SIG-M5 (cell line): ENCODE results near the gene MUS81.
A peak's percentile ranks its signal among the peaks of the same experiment; 100 is the strongest.
"Not testable (repeated sequence)": the region's sequence is repeated elsewhere in the genome, so short reads cannot be mapped to it uniquely, and the experiment has no call there.

Experiments used
- DNase-seq: peaks from one replicate; lab custom pipeline; 2025; lab: John Stamatoyannopoulos, UW

MUS81 gene, protein sequence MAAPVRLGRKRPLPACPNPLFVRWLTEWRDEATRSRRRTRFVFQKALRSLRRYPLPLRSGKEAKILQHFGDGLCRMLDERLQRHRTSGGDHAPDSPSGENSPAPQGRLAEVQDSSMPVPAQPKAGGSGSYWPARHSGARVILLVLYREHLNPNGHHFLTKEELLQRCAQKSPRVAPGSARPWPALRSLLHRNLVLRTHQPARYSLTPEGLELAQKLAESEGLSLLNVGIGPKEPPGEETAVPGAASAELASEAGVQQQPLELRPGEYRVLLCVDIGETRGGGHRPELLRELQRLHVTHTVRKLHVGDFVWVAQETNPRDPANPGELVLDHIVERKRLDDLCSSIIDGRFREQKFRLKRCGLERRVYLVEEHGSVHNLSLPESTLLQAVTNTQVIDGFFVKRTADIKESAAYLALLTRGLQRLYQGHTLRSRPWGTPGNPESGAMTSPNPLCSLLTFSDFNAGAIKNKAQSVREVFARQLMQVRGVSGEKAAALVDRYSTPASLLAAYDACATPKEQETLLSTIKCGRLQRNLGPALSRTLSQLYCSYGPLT

DNA sequence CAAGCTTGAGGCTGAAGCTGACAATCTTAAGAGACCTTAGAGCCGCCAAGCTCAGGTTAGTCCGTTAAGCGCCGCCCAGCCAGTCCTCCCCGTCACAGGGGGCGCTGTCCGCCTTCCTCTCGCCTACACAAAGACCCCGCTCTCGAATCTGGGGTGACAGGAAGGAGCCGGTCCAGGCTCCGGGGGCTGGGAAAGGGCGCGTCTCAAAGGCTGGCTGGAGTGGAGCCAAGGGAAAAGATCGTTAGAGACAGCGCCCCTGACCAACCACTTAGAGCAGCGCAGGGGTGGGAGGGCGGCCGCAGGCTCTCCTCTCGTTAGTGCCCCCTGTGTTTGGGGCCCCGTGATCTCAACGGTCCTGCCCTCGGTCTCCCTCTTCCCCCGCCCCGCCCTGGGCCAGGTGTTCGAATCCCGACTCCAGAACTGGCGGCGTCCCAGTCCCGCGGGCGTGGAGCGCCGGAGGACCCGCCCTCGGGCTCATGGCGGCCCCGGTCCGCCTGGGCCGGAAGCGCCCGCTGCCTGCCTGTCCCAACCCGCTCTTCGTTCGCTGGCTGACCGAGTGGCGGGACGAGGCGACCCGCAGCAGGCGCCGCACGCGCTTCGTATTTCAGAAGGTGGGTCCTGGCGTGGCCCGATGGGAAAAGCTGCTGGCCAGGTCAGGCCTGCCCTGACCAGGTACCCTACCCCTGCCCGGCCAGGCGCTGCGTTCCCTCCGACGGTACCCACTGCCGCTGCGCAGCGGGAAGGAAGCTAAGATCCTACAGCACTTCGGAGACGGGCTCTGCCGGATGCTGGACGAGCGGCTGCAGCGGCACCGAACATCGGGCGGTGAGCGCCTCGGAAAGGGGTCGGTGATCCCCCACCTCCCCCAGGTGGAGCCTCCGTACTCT is at the start of gene MUS81:
Gene MUS81, plus strand, starts transcription at position 156 of the 887 bp plus-strand sequence. Its CDS starts 321 bp downstream, at position 477.
- DNase-seq, result peak; percentile 73

DNA sequence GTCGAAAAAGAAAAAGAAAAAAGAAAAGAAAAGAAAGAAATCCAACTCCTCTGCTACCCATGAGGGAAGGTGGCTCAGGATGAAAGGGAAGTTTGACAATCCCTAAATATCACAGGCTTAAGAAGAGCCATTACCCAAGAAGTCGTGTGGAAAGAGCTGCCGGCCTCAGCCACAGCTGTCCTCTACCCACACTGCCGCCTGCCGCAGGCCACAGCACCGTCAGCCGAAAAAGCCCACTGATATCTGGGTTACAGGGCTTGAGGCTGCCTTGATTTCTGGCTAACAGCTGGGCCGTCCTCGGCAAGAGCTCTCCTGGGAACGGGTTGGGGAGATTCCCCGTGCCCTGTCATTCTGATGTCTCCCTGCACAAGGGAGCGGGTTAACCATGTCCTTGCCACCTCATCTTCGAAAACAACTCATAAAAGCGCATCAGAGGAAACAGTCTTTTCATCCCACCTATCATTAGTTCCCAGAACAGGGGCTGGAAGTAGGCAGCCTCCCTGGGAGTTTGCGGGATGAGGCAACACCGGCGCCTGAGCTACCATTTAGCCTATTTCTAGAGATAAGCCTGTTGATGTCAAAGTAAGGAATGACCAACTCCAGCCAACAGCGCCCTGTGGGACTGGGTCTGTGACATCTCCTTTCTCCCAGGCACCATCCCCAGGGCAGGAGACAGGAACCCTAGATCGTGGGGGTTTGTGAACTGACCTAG is 48.3 kb upstream of the MUS81 start:
- no peak for DNase-seq

DNA sequence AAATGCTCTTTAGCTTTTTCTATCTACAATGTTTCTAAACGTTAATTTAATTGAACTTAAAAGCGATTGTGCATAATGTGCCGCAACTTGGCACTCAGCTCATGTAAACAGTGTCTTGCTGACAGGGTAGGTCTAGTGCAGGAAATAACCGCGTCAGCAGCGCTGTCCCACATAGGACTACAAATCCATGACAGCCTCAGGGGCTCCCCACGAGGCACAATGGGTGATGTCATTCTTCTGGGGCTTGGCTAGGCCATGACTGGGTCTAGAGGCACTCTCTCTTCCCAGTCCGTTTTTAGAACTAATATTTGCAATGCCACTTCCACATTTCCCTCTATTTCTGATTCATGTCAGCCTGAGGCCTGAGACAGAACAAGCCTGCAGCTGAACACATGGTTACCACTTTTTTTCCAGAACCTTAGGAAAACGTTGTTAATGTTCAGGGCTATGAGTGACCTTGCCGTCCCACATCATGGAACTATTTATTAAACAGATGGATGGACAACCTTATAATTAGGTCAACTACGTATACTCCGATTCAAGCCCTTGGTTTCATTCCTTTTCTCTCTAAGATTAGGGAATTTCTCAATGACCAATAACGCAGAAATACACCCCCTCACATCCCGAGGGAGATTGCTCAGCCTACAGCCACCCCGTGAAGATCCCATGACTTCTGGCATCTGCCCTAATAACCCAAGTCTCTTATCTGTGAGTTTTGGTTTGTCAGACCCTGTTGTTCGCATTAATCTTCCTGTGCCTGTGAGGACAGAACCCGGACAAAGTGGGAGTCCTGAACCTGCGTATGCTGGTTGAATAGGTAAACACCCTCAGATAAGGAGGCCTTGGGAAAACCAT is 45.9 kb upstream of the MUS81 start:
- no peak for DNase-seq

DNA sequence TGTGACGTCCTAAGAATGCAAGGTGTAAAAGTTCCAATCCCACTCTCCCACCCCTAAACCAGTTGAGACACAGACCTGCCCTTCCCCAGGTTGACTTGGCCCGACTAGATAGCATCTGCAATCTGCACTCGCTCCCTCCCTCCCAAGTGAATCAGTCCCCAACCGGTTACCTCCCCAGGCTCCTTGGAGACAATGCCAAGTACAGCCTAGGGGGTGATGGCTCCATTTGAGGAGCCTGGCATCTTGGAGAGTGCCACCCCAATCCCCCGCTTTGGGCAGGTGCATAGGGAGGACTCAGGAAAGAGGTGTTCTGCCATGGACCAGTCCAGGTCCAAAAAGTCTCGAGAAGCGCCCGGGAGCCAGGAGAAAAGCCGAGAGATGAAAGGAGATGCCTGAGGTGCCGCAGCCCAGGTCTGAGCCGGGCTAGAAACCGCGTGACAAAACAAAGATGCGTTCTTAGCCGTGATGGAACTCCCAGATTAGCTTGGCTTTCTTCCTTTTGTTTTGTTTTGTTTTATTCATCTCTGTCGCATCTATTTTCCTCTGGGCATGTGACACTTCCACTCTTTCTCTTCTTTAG is 45.2 kb upstream of the MUS81 start:
- no peak for DNase-seq

DNA sequence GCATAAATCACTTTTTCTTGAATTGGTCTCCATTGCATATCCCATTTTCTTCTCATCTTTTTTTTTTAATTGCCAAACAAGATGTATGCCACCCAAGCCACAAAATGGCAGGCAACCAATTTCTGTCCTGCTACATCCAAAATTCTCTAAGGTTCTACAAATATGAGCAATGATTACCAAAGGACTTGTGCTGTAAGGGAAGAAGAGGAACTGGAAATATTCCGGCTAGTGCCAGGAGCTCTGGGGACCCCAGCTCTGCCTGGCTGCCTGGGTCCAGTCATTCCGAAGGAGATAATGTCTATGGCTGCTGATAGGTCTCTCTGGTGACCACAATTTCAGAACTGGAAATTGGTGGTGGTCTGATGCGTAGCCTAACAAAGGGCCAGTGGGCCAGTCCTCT is 43.5 kb upstream of the MUS81 start:
- DNase-seq, result no peak

DNA sequence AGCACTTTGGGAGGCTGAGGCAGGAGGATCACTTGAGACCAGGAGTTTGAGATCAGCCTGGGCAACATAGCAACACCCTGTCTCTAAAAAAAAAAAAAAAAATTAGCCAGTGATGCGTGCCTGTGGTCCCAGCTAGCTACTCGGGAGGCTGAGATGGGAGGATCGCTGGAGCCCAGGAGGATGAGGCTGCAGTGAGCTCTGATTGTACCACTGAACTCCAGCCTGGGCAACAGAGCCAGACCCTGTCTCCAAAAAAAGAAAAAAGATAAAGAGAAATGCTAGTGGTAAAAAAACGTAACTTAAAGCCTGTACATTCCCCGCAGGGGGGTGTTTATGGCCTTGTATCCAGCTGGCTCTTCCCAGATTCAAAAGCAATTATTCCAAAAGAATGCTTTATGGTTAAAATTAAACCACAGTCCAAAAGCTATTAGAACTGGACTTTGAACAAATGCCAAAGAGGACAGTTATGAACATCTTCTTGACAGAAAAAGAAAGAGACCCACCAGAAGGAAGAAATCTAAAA is 42.9 kb upstream of the MUS81 start:
- no peak for DNase-seq

DNA sequence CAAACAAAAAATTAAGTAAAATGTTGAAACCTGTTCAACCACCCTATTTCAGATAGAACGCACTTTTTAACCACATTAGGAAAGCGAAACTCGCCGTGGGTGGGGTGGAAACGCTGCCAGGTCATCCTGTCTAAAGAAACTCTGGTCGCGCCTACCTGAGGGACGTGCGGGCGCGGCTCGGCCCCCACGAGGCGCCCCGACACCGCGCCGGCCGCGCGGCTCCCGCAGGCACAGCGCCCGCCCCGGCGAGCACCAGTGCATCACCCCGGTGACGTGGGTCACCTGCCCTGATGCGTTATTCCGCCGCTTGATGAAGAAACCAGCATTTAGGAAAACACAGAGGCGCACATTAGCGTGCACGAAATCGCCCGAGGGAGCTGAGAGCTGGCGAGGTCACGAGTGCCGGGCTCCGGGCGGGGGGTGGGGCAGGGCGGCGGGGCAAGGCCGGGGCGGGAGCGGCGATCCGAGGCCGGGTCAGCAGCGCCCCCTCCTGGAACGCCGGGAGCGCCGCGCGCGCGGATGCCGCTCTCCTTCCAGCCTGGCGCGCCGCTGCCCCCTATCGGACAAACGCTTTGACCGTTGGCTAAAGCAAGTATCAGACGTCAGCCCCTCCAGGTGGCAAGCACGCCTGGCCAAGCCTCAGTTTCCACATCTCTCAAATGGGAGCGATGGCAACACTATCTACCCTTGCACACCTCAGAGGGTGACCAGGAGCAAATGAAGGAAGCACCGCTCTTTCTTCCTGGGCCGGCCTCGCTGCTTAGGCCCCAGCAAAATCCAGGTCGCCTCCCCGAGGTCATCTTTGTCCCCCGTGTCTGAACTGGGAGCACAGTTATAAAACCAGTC is 42.2 kb upstream of the MUS81 start:
- DNase-seq, result no peak

DNA sequence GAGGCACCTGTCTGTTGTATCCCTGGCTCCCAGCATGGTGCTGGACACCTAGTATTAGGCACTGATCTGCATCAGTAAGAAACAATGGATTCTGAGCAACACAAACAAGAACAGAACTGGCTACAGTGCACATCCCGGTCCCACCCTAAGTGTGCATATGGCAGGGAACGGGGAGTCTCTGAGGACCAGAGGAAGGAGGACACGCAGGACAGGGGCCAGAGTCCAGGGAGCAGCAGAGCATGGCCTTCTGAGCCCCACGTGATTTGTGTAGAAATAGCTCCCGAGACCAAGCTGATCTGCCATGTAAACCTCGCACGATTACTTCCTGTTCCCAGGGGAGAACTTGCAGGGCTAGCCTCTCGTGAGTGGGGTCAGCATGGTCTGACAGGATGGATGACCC is 39.1 kb upstream of the MUS81 start:
- DNase-seq, result no peak

DNA sequence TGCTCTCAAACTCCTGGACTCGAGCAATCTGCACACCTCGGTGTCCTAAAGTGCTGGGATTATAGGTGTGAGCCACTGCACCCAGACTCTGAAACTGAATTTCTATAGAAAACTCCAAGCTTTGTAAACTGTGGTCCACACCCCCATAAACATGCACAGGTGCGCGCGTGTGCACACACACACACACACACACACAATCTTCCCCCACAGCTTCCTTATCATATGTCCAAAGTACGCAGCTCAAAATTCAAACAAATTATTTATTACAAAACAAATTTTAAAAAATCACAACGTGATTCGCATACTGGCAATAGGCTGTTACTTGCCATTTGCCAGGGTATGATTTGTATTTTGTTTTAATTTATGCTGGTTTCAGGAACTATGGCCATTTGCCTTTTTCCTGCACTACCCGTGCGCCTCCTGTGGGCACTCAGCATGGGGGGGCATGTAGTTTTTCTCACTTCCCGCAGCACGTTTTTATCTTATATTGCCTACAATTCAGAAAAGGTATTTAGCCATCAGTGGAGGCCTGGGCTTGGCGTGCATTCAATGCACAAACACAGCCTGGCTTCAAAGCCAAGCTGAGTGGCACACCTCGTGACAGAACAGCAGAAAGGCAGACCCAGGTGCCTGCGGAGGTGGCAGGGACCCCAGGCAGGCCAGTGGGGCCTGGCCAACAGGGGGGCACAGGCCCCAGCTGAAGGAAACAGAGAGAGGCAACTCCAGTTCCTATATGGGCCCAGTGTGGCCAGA is 37.3 kb upstream of the MUS81 start:
- DNase-seq, result no peak

DNA sequence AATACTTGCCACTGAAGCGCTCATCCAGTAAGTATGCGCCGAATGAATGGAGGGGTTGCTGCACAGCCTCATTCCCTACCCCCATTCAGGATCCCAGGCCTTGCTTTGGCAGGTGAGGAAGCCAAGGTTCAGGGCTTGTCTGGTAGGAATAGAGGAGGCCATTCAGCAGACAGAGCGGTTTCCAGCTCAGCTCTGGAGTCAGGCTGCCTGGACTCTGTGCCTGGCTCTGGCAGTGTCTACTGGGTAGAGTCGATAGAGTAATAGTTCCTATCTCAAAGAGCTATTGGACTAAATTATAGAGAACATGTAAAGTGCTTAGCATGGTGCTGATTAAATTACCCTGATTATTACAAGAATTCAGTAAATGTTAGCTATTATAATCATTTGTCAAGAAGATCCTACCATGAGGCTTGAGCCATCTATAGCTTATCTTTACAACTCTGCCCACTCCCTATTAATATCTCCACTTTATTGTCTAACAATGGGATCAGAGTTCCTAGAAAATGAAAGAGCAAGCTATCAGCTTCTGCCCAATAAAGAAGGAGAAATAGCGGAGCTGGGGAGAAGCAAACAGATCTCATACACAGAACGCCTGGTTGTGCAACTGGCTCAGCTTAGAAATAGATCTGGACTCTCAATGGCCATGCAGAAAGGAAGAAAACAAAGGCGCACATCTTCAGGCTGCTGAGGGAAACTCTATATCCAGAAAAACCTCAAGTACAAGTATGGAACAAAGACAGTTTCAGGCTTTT is 33.1 kb upstream of the MUS81 start:
- no peak for DNase-seq

DNA sequence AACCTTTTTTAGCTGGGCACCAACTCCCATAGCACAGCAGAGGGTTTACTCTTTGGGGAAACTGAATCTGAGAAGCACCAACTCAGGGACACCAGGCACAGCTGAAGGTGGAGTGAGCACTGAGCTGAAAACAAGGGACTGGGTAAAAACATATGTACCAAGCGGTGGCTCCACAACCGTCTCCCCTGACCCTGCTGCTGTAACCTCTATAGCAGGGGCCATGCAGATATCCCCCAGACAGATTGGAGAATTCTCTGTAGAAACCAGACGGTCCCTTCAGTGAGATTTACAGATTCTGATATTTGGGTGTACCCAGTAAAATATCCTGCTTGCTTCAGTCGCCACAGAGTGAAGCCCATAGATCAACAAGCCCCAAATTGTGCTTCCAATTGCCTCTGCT is 30.8 kb upstream of the MUS81 start:
- no peak for DNase-seq

DNA sequence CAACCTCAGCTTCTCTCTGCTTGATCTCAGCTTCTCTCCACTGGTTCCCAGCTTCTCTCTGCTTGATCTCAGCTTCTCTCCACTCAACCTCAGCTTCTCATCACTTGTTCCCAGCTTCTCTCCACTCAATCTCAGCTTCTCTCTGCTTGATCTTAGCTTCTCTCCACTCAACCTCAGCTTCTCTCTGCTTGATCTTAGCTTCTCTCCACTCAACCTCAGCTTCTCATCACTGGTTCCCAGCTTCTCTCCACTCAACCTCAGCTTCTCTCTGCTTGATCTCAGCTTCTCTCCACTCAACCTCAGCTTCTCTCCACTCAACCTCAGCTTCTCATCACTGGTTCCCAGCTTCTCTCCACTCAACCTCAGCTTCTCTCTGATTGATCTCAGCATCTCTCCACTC is 28.0 kb upstream of the MUS81 start:
- not testable (repeated sequence) for DNase-seq

DNA sequence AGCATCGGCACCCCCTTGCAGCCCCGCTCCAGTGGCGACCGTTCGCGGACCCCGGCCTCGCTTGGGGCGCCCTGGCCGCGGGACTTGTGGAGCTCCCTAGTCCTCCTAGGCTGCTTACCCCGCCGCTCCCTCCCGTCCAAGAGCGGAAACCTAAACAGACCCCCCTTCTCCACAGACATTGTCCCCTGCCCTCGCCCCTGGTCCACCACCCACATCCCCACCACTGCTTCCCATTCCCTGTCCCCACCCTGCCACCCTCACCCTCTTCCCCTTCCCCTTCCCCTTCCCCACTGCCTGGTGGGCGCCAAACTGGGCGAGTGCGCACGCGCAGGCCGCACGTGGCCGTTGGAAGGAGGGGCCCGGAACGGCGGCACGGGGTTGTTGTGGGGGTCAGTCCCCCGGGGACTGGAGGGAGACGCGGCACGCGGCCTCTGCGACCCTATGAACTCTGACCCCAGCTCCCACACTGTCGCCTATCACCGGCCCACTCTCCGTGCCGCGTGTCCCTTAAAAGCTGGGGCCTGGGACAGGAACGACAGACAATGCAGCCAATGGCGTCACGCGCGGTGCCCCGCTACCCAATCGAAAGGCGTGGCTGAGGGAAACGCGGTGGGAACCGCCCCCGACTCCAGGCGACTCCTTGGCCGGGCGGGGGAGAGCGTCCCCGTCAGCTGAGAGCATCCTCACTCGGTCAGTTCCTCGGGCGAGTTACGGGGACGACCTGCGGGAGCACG is 26.8 kb upstream of the MUS81 start, which contains the start of gene SNX32:
Gene SNX32, plus strand, starts transcription at position 667 of the 734 bp plus-strand sequence. CDS start 103 bp downstream, outside the sequence.
- DNase-seq, result no peak

DNA sequence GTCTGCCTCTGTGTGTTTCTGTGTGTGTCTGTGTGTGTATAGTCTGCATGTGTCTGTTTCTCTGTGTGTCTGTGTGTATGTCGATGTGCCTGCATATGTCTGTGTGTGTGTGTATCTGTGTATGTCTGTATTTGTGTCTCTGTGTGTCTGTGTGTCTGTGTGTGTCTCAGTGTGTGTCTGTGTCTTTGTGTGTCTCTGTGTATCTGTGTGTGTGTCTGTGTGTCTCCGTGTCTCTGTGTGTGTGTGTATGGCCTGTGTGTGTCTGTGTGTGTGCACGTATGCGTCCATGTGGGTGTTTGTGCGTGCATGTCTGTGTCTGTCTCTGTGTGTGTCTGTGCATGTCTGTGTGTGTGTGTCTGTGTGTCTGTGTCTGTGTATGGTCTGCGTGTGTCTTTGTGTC is 26.0 kb upstream of the MUS81 start:
- no peak for DNase-seq

DNA sequence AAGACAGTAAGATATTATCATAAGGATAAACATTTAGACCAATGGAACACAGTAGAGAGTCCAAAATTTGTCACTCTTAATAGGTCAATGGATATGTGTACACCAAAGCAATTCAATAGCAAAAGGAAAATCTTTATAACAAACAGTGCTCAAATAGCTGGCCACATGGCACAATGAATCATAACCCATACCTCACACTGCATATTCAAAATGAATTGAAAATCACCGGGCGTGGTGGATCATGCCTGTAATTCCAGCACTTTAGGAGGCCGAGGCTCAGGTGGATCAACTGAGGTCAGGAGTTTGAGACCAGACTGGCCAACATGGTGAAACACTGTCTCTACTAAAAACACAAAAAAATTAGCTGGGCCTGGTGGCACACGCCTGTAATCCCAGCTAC is 18.1 kb upstream of the MUS81 start:
- DNase-seq, result no peak

DNA sequence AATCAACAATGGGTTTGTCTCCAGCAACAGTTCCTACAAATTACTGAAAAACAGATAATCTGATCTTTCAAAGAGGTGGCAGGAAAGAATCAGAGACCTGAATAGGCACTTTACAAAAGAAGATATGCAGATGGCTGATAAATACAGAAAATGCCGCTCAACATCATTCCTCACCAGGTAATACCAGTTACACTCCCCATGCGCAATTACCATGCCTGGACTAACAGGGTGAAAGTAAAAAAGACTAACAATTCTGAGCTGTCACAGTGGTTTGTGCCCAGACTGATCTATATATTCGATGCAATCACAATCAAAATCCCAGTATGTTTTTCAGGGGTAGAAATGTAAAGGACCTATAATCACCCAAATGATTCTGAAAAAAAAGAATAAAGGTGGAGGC is 16.4 kb upstream of the MUS81 start:
- no peak for DNase-seq

DNA sequence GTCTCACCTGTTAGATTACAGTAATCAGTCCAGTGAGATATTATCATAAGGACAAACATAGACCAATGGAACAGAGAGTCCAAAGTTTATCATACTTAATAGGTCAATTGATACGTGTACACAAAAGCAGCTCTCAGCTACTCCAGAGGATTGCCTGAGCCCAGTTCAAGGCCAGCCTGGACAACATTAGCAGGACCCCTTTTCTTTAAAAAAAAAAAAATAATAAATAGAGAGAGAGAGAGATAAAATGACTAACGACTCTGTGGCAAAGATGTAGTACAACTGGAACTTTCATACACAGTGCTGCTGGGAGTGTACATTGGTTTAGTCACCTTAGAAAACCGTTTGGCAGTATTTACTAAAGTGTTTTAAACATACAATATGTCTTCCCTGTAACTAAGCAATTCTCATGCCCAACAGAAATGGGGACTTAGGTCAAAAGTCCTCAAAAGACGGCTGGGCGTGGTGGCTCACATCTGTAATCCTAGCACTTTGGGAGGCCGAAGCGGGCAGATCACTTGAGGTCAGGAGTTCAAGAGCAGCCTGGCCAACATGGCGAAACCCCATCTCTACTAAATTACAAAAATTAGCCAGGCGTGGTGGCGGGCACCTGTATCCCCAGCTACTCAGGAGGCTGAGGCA is 15.9 kb upstream of the MUS81 start:
- no peak for DNase-seq
